Activated CD8-positive, alpha-beta memory T cell treated with anti-CD3 and anti-CD28 coated beads for 4 hours (primary cell): ENCODE results near the gene TMEM86A.
"Not testable (repeated sequence)": the region's sequence is repeated elsewhere in the genome, so short reads cannot be mapped to it uniquely, and the experiment has no call there.

Experiments
- DNase-seq, 2 donors: peaks; one replicate each; pipeline ENCODE4 v3.0.0-alpha.2; 2020; ENCODE audit warnings: low read depth in 2 of 2

The TMEM86A gene

GRCh38 chr11:18698341-18699268 lies at the start of gene TMEM86A:
Gene TMEM86A, plus strand, starts transcription at chr11:18698779. Its CDS starts 108 bp downstream, at chr11:18698887.
- DNase-seq = peak; percentile 75 to 78

- no peak for DNase-seq
Observed at GRCh38 chr11:18650353-18650752, 48.2 kb upstream of the TMEM86A start.

- DNase-seq = no peak
Observed at GRCh38 chr11:18650859-18651557, 47.6 kb upstream of the TMEM86A start.

GRCh38 chr11:18657673-18658072 lies 40.9 kb upstream of the TMEM86A start:
- DNase-seq = no peak

GRCh38 chr11:18665353-18665872 lies 33.2 kb upstream of the TMEM86A start:
- DNase-seq = not testable (repeated sequence)

- DNase-seq = no peak
Observed at GRCh38 chr11:18668131-18668530, 30.4 kb upstream of the TMEM86A start.

- no peak for DNase-seq
Observed at GRCh38 chr11:18669219-18669596, 29.4 kb upstream of the TMEM86A start.

- DNase-seq = no peak
Observed at GRCh38 chr11:18669711-18670110, 28.9 kb upstream of the TMEM86A start.

- DNase-seq = peak; percentile 12 to 19
Observed at GRCh38 chr11:18671246-18671645, 27.3 kb upstream of the TMEM86A start.

GRCh38 chr11:18672209-18672608 lies 26.4 kb upstream of the TMEM86A start:
- peak in 1 of 2 donors; percentile 39 for DNase-seq

- no peak for DNase-seq
Observed at GRCh38 chr11:18676803-18677202, 21.8 kb upstream of the TMEM86A start.

GRCh38 chr11:18677560-18677959 lies 21.0 kb upstream of the TMEM86A start:
- DNase-seq = no peak

GRCh38 chr11:18681949-18682348 lies 16.6 kb upstream of the TMEM86A start:
- not testable (repeated sequence) for DNase-seq

- no peak for DNase-seq
Observed at GRCh38 chr11:18682466-18682865, 16.1 kb upstream of the TMEM86A start.

- no peak for DNase-seq
Observed at GRCh38 chr11:18684267-18684666, 14.3 kb upstream of the TMEM86A start.

- not testable (repeated sequence) for DNase-seq
Observed at GRCh38 chr11:18691467-18692140, 7.0 kb upstream of the TMEM86A start.

- no peak for DNase-seq
Observed at GRCh38 chr11:18692941-18693760, 5.4 kb upstream of the TMEM86A start.

- DNase-seq = no peak
Observed at GRCh38 chr11:18696638-18697225, 1.8 kb upstream of the TMEM86A start.

GRCh38 chr11:18697576-18697975 lies 1.0 kb upstream of the TMEM86A start:
- no peak for DNase-seq

GRCh38 chr11:18699269-18699596 lies 654 bp downstream of the TMEM86A start:
- no peak for DNase-seq

- DNase-seq = no peak
Observed at GRCh38 chr11:18699848-18700261, 1.3 kb downstream of the TMEM86A start.
